ENCODE data around the gene FAM3A.
"Not testable (repeated sequence)": the region's sequence is repeated elsewhere in the genome, so short reads cannot be mapped to it uniquely, and the experiment has no call there.

Gene FAM3A

GRCh38 chrX:154505734-154506133, 10.3 kb downstream of the FAM3A start:
- DNase-seq (ENCODE audit: low read depth in 2 of 2): no peak

- DNase-seq (ENCODE audit: low read depth in 2 of 2): no peak
Measured at GRCh38 chrX:154502989-154503388, 13.0 kb downstream of the FAM3A start.

GRCh38 chrX:154502098-154502497, 13.9 kb downstream of the FAM3A start:
- no peak for DNase-seq (ENCODE audit: low read depth in 2 of 2)

- not testable (repeated sequence) for DNase-seq (ENCODE audit: low read depth in 2 of 2)
Measured at GRCh38 chrX:154501423-154501822, 14.6 kb downstream of the FAM3A start.

GRCh38 chrX:154496591-154497137, 19.4 kb downstream of the FAM3A start:
- not testable (repeated sequence) for DNase-seq (ENCODE audit: low read depth in 2 of 2)

- DNase-seq (ENCODE audit: low read depth in 2 of 2): no peak
Measured at GRCh38 chrX:154495472-154495922, 20.5 kb downstream of the FAM3A start.

GRCh38 chrX:154494715-154495114, 21.3 kb downstream of the FAM3A start:
- DNase-seq (ENCODE audit: low read depth in 2 of 2): no peak

GRCh38 chrX:154490414-154491083, 25.5 kb downstream of the FAM3A start, which contains the start of gene SLC10A3:
Gene SLC10A3, minus strand, starts transcription at chrX:154490629. Its CDS starts 1,689 bp downstream, at chrX:154488940.
- peak; percentile 80 to 84 for DNase-seq (ENCODE audit: low read depth in 2 of 2)

GRCh38 chrX:154490021-154490413, 26.0 kb downstream of the FAM3A start:
- DNase-seq (ENCODE audit: low read depth in 2 of 2): no peak

GRCh38 chrX:154489182-154489581, 26.9 kb downstream of the FAM3A start:
- DNase-seq (ENCODE audit: low read depth in 2 of 2): no peak

GRCh38 chrX:154488336-154489075, 27.5 kb downstream of the FAM3A start:
- DNase-seq (ENCODE audit: low read depth in 2 of 2): no peak

GRCh38 chrX:154487518-154488290, 28.3 kb downstream of the FAM3A start:
- no peak for DNase-seq (ENCODE audit: low read depth in 2 of 2)

- peak in 1 of 2 donors; percentile 26 for DNase-seq (ENCODE audit: low read depth in 2 of 2)
Measured at GRCh38 chrX:154486396-154487207, 29.4 kb downstream of the FAM3A start, which contains the start of gene UBL4A. Gene UBL4A, minus strand, starts transcription at chrX:154486615. Its CDS starts 31 bp downstream, at chrX:154486584.

- DNase-seq (ENCODE audit: low read depth in 2 of 2): no peak
Measured at GRCh38 chrX:154486052-154486395, 30.0 kb downstream of the FAM3A start.

GRCh38 chrX:154485150-154486051, 30.6 kb downstream of the FAM3A start:
- no peak for DNase-seq (ENCODE audit: low read depth in 2 of 2)

GRCh38 chrX:154484255-154485149, 31.5 kb downstream of the FAM3A start:
- no peak for DNase-seq (ENCODE audit: low read depth in 2 of 2)

- DNase-seq (ENCODE audit: low read depth in 2 of 2): no peak
Measured at GRCh38 chrX:154483325-154483724, 32.7 kb downstream of the FAM3A start.

GRCh38 chrX:154482786-154483185, 33.2 kb downstream of the FAM3A start:
- DNase-seq (ENCODE audit: low read depth in 2 of 2): no peak

Measured in stimulated activated CD4-positive, alpha-beta T cell treated with anti-CD3 and anti-CD28 coated beads, Interleukin-15, amount 100 ng/mL, for 48 hours (primary cell).